ENCODE measurements around the gene LCE3D.

- no peak for TF ChIP-seq GATA2 (IDR thresholded peaks at IDR 0.05; ENCODE audit: low read depth, low read length)
- no peak for TF ChIP-seq GATA3 (IDR thresholded peaks at IDR 0.05; ENCODE audit: low read depth, low read length)
These were observed 13.6 kb downstream of the LCE3D start, which contains the start of gene LCE3E for GRCh38 chr1:152566681-152567080.

Measured in SH-SY5Y (cell line).